AG09309 (cell line): Measurements from ENCODE around the gene DRAXIN.

ENCODE experiments used
- DNase-seq: peaks from one replicate; pipeline ENCODE4 v3.0.0-alpha.2; 2010; ENCODE audit warnings: low read depth
- H3K4me3 ChIP-seq: 2 replicates; pipeline ENCODE4 v1.5.1; 2011; ENCODE audit warnings: mild to moderate bottlenecking, low read depth, low read length, moderate library complexity; ENCODE audit not compliant: control insufficient read depth
- CTCF ChIP-seq: IDR thresholded peaks from 2 replicates; pipeline ENCODE4 v1.5.1; 2011; ENCODE audit warnings: mild to moderate bottlenecking, low read depth, low read length, inconsistent platforms; ENCODE audit not compliant: insufficient read depth, control insufficient read depth; ENCODE audit errors: missing control alignments

The DRAXIN gene

GRCh38 chr1:11646317-11646716 is 45.2 kb upstream of the DRAXIN start:
- DNase-seq = no peak
- H3K4me3 ChIP-seq = no peak overlapping the region
- no peak for TF ChIP-seq CTCF

- H3K4me3 ChIP-seq = no peak overlapping the region
- TF ChIP-seq CTCF = no peak
- no peak for DNase-seq
These were observed 44.2 kb upstream of the DRAXIN start for GRCh38 chr1:11647333-11647732.

GRCh38 chr1:11648039-11648438 is 43.5 kb upstream of the DRAXIN start:
- no peak for TF ChIP-seq CTCF
- no peak overlapping the region for H3K4me3 ChIP-seq
- no peak for DNase-seq

- H3K4me3 ChIP-seq = no peak overlapping the region
- DNase-seq = no peak
- TF ChIP-seq CTCF = no peak
These were observed 42.8 kb upstream of the DRAXIN start for GRCh38 chr1:11648732-11649158.

GRCh38 chr1:11649237-11649623 is 42.3 kb upstream of the DRAXIN start:
- no peak for TF ChIP-seq CTCF
- no peak overlapping the region for H3K4me3 ChIP-seq
- DNase-seq = no peak

GRCh38 chr1:11649624-11650330 is 41.7 kb upstream of the DRAXIN start:
- H3K4me3 ChIP-seq = no peak overlapping the region
- DNase-seq = no peak
- no peak for TF ChIP-seq CTCF
